K562 (cell line): Measurements from ENCODE around the gene ECPAS. TPM values are rescaled to one million over a fixed set of nuclear protein-coding genes. Genes with fewer than 3 reads are reported as not detected.

ENCODE experiments used
- ATAC-seq: fragments of 200-7000 bp; cut with Tn5 transposase; 3 replicates; pipeline ENCODE4 v1.9.1; 2020; ENCODE audit warnings: moderate library complexity
- BruUV-seq: library from RNA; stranded (reverse); fragments of 400-500 nt; replicated peaks from 2 replicates; lab custom pipeline; 2021; lab: Mats Ljungman, UMichigan
- CTCF ChIA-PET: fragments of 300-600 bp; formaldehyde crosslinking; extraction: SDS; loops from one replicate; lab custom pipeline; 2021; ENCODE audit warnings: low intra/inter-chr PET ratio; lab: Yijun Ruan, JAX
- POLR2A ChIA-PET: fragments of 300-600, 350-650 bp; sonication (Branson Sonifier 250); formaldehyde crosslinking; extraction: SDS; loops from one replicate; lab custom pipeline; 2021; ENCODE audit warnings: antibody characterized with exemption, inconsistent platforms; lab: Yijun Ruan, JAX
- DNase-seq, 4 experiments: peaks; one replicate each; pipeline versions ENCODE4 v3.0.0 to v3.0.0-alpha.2; 2011 to 2018; ENCODE audit warnings: low spot score in 3 of 4, mixed read lengths in 3 of 4; ENCODE audit errors: extremely low read depth in 1 of 4
- FAIRE-seq: peaks from 2 replicates; lab custom pipeline; 2011; peaks lifted over from hg19 to GRCh38; lab: Jason Lieb, UNC
- H2AFZ ChIP-seq: 2 replicates; pipeline ENCODE4 v1.6.0; 2011; ENCODE audit warnings: low read depth, low read length, control low read depth, inconsistent platforms
- H3K27ac ChIP-seq: fragments of 200-600 bp; 3 replicates; pipeline ENCODE4 v1.8.0; 2011; ENCODE audit warnings: low read depth, mild to moderate bottlenecking, control low read depth, inconsistent platforms, low read length, moderate library complexity, mixed read lengths; ENCODE audit errors: extremely low read depth
- H3K27me3 ChIP-seq, 2 experiments: fragments of 300-600 bp in 1 of 2; 2 replicates in 1 of 2; 3 replicates in 1 of 2; pipeline versions ENCODE4 v1.6.0 to v1.8.0; 2011; ENCODE audit warnings: inconsistent platforms in 2 of 2, low read length in 2 of 2, mild to moderate bottlenecking in 1 of 2, mixed read lengths in 1 of 2, moderate library complexity in 1 of 2; ENCODE audit not compliant: control insufficient read depth in 2 of 2, insufficient read depth in 2 of 2
- H3K36me3 ChIP-seq: fragments of 300-600 bp; 3 replicates; pipeline ENCODE4 v1.8.0; 2011; ENCODE audit warnings: mild to moderate bottlenecking, low read length, inconsistent platforms; ENCODE audit not compliant: control insufficient read depth, insufficient read depth
- H3K4me1 ChIP-seq, 2 experiments: fragments of 200-600 bp in 1 of 2; replicated peaks in 1 of 2; 2 replicates in 1 of 2; 3 replicates in 1 of 2; pipeline versions ENCODE4 v1.5.1 to v1.8.0; 2011; ENCODE audit warnings: inconsistent platforms in 2 of 2, low read length in 2 of 2, mild to moderate bottlenecking in 1 of 2, mixed read lengths in 1 of 2, moderate library complexity in 1 of 2; ENCODE audit not compliant: control insufficient read depth in 2 of 2, insufficient read depth in 2 of 2
- H3K4me2 ChIP-seq: 2 replicates; pipeline ENCODE4 v1.6.1; 2011; ENCODE audit warnings: low read length, control low read depth, inconsistent platforms, mixed read lengths; ENCODE audit not compliant: insufficient read depth
- H3K4me3 ChIP-seq: fragments of 200-600 bp; sonication (generic), shearing (Covaris generic); 2 replicates; pipeline ENCODE4 v1.5.1; 2016; ENCODE audit warnings: control low read depth, inconsistent platforms
- H3K79me2 ChIP-seq: fragments of 200-600 bp; 3 replicates; pipeline ENCODE4 v1.8.0; 2011; ENCODE audit warnings: low read length, inconsistent platforms; ENCODE audit not compliant: control insufficient read depth, insufficient read depth
- H3K9ac ChIP-seq, 2 experiments: 2 replicates each; pipeline versions ENCODE4 v1.6.0 to v1.6.1; 2011; ENCODE audit warnings: low read depth in 2 of 2, low read length in 2 of 2, control low read depth in 1 of 2, inconsistent platforms in 1 of 2, mild to moderate bottlenecking in 1 of 2, mixed read lengths in 1 of 2; ENCODE audit not compliant: insufficient read depth in 1 of 2
- H3K9me1 ChIP-seq: one replicate; pipeline ENCODE4 v1.6.0; 2011; ENCODE audit warnings: inconsistent platforms, mild to moderate bottlenecking, low read length, moderate library complexity; ENCODE audit not compliant: control insufficient read depth, insufficient read depth
- H3K9me3 ChIP-seq: replicated peaks from 2 replicates; pipeline ENCODE4 v1.5.1; 2011; ENCODE audit warnings: low read depth, low read length, inconsistent platforms; ENCODE audit not compliant: control insufficient read depth, insufficient read depth
- H4K20me1 ChIP-seq: replicated peaks from 2 replicates; pipeline ENCODE4 v1.6.1; 2011; ENCODE audit warnings: low read length, inconsistent platforms, mixed read lengths; ENCODE audit not compliant: control insufficient read depth, insufficient read depth
- IRF9 ChIP-seq: fragments of 450-650 bp; IDR thresholded peaks from 2 replicates; pipeline ENCODE4 v1.6.1; 2016; ENCODE audit warnings: missing biosample characterization, missing genetic modification characterization
- POLR3G ChIP-seq: IDR thresholded peaks from 2 replicates; pipeline ENCODE4 v1.6.1; 2011; ENCODE audit not compliant: insufficient read length, insufficient replicate concordance; ENCODE audit errors: extremely low read depth
- SMAD3 ChIP-seq: fragments of 450-650 bp; formaldehyde crosslinking; conservative IDR thresholded peaks from 2 replicates; pipeline ENCODE4 v1.4.0; 2020; ENCODE audit warnings: mild to moderate bottlenecking
- SMARCC2 ChIP-seq: fragments of 450-650 bp; IDR thresholded peaks from 2 replicates; pipeline ENCODE4 v1.6.1; 2017; ENCODE audit warnings: antibody characterized with exemption, moderate library complexity, mild to moderate bottlenecking, low read depth
- ZC3H4 ChIP-seq: sonication (generic); formaldehyde crosslinking; IDR thresholded peaks from 2 replicates; pipeline ENCODE4 v1.9.0; 2021; ENCODE audit warnings: missing genetic modification reagents, borderline replicate concordance
- ZFP30 ChIP-seq: fragments of 250-450 bp; sonication (Bioruptor Pico); IDR thresholded peaks from 2 replicates; pipeline ENCODE4 v1.8.0; 2022; ENCODE audit warnings: moderate library complexity, mild to moderate bottlenecking, inconsistent platforms, borderline replicate concordance
- ZNF766 ChIP-seq: fragments of 200-800 bp; sonication (Bioruptor generic); conservative IDR thresholded peaks from 2 replicates; pipeline ENCODE4 v1.6.1; 2016; ENCODE audit warnings: missing genetic modification characterization, missing compliant biosample characterization
- WGBS: fragments of 100-300 bp; shearing (Covaris generic); methylation state at CpG from one replicate; pipeline ENCODE4 v1.1.6; 2016; ENCODE audit warnings: low coverage, mixed read lengths; ENCODE audit not compliant: insufficient coverage; ENCODE audit errors: missing lambda C conversion rate; 5-methylcytosine and 5-hydroxymethylcytosine counted together
- in situ Hi-C: fragments of 300-500 bp; cut with MboI; formaldehyde crosslinking; loops from 4 replicates; pipeline ENCODE4 v1.15.0; 2018; ENCODE audit warnings: inconsistent platforms, mixed read lengths
- intact Hi-C: fragments of 100-400 bp; cut with micrococcal nuclease; formaldehyde crosslinking; loops from 2 replicates; pipeline ENCODE4 v1.14.2; 2022
- polyA plus RNA-seq, 8 experiments: library from polyadenylated mRNA; depleted of rRNA in 4 of 8; stranded (reverse) in 5 of 8; unstranded in 3 of 8; fragments of >200 nt; fragmentation: Nextera tagmentation in 2 of 8; fragmentation: Illumina TruSeq in 1 of 8; extraction: Ambion mirVana in 2 of 8; extraction: Trizol in 1 of 8; gene quantifications; 2 replicates each; pipeline versions ENCODE4 v1.2.1 to v1.2.3, GENCODE V29; 2011 to 2014; ENCODE audit warnings: inconsistent platforms in 1 of 8, missing spikeins in 1 of 8
- small RNA-seq: library from RNA; depleted of rRNA; stranded (forward); fragments of <200 nt; gene quantifications from one replicate; pipeline ENCODE3, GENCODE V24; 2014
- total RNA-seq, 7 experiments: library from RNA; depleted of rRNA in 6 of 7; stranded (reverse); fragments of >200 nt in 6 of 7; fragmentation: Illumina TruSeq in 2 of 7; extraction: Trizol in 2 of 7; gene quantifications; 2 replicates each; pipeline versions ENCODE4 v1.2.1 to v1.2.3, GENCODE V29; 2011 to 2021; ENCODE audit warnings: low replicate concordance in 1 of 7

ECPAS gene
- total and polyA plus RNA-seq, 9 of the 15 experiments (the other 6 are each of a cell fraction or from before 2014, with no cell fraction given), result 14.5 to 90.9 (median 75.7) TPM

GRCh38 chr9:111316796-111317195 is 167.4 kb downstream of the ECPAS start:
- Histone ChIP-seq H4K20me1 (no peaks in the 10 kb centered on the region), H3K9me1 (no peaks in the 10 kb centered on the region), H3K9ac (no peak overlapping the region), H3K4me1 (no peaks in the 10 kb centered on the region), H3K36me3 (no peaks in the 10 kb centered on the region), H2AFZ (no peak overlapping the region), H3K4me2 (no peak overlapping the region), H3K4me3 (no peak overlapping the region), H3K27ac (no peak overlapping the region), H3K27me3 (no peaks in the 10 kb centered on the region), H3K9me3 (no peaks in the 10 kb centered on the region), H3K79me2 (no peaks in the 10 kb centered on the region)
- TF ChIP-seq IRF9 (no peak), ZNF766 (CRISPR knock-in tag) (no peak), ZC3H4 (CRISPR knock-in tag) (no peak), POLR3G (no peak), ZFP30 (CRISPR knock-in tag) (no peak), SMARCC2 (no peak), SMAD3 (CRISPR knock-in tag) (no peak)
- intact Hi-C loops, result no loop called here
- CTCF ChIA-PET, result no interaction called here
- no peak for FAIRE-seq
- WGBS, result 0% methylated on average over 3 of the region's 3 CpGs
- in situ Hi-C loops, result no loop called here
- no peak for DNase-seq
- POLR2A ChIA-PET, result no interaction called here
- no TSS peak for BruUV-seq
- ATAC-seq, result no peak

Small RNA genes lying within 50 kb of the gene (small RNA-seq; reads per million reads assigned to genes)
- gene RNA5SP294, result not detected

Other genes with a start within 250 kb of the ECPAS start
- gene OR2K2, start 154.2 kb downstream of the ECPAS start, total RNA-seq (2014; rRNA removed), result not detected in 2 replicates
- gene OR2K2, start 154.2 kb downstream of the ECPAS start, total RNA-seq (2014; rRNA removed; fragmentation: Illumina TruSeq; extraction: Trizol), result not detected in 2 replicates
- not detected in 2 replicates for gene OR2K2, start 154.2 kb downstream of the ECPAS start, total RNA-seq (2015; rRNA removed; fragmentation: Illumina TruSeq; extraction: Trizol)
- not detected in 2 replicates for gene OR2K2, start 154.2 kb downstream of the ECPAS start, total RNA-seq (2021)
- gene OR2K2, start 154.2 kb downstream of the ECPAS start, polyA plus RNA-seq (2011; rRNA removed), result not detected in 2 replicates
- not detected in 2 replicates for gene OR2K2, start 154.2 kb downstream of the ECPAS start, polyA plus RNA-seq (2014; fragmentation: Illumina TruSeq; extraction: Trizol)
- not detected for gene OR2K2, start 154.2 kb downstream of the ECPAS start, polyA plus RNA-seq (2014; fragmentation: Nextera tagmentation; extraction: Ambion mirVana)
- gene OR2K2, start 154.2 kb downstream of the ECPAS start, polyA plus RNA-seq (2014; rRNA removed), result not detected in 2 replicates
- gene ZNF483, start 40.8 kb upstream of the ECPAS start, total RNA-seq (2014; rRNA removed), result 0.09 and 0.16 TPM in 2 replicates
- gene ZNF483, start 40.8 kb upstream of the ECPAS start, total RNA-seq (2014; rRNA removed; fragmentation: Illumina TruSeq; extraction: Trizol), result 0.73 and 0.84 TPM in 2 replicates
- 0.75 and 1.0 TPM in 2 replicates for gene ZNF483, start 40.8 kb upstream of the ECPAS start, total RNA-seq (2015; rRNA removed; fragmentation: Illumina TruSeq; extraction: Trizol)
- 0.38 and 0.58 TPM in 2 replicates for gene ZNF483, start 40.8 kb upstream of the ECPAS start, total RNA-seq (2021)
- gene ZNF483, start 40.8 kb upstream of the ECPAS start, polyA plus RNA-seq (2011; rRNA removed), result 0.23 and 0.46 TPM in 2 replicates
- gene ZNF483, start 40.8 kb upstream of the ECPAS start, polyA plus RNA-seq (2014; fragmentation: Illumina TruSeq; extraction: Trizol), result 0.04 TPM in 1 of 2 replicates, not detected in the other
- under 1 TPM; 0.25 to 0.38 TPM for gene ZNF483, start 40.8 kb upstream of the ECPAS start, polyA plus RNA-seq (2014; fragmentation: Nextera tagmentation; extraction: Ambion mirVana)
- gene ZNF483, start 40.8 kb upstream of the ECPAS start, polyA plus RNA-seq (2014; rRNA removed), result 0.19 and 0.38 TPM in 2 replicates
- gene PTGR1, start 115.3 kb upstream of the ECPAS start, total RNA-seq (2014; rRNA removed), result not detected in 2 replicates
- gene PTGR1, start 115.3 kb upstream of the ECPAS start, total RNA-seq (2014; rRNA removed; fragmentation: Illumina TruSeq; extraction: Trizol), result not detected in 2 replicates
- gene PTGR1, start 115.3 kb upstream of the ECPAS start, total RNA-seq (2015; rRNA removed; fragmentation: Illumina TruSeq; extraction: Trizol), result not detected in 2 replicates
- 0.22 and 0.36 TPM in 2 replicates for gene PTGR1, start 115.3 kb upstream of the ECPAS start, total RNA-seq (2021)
- not detected in 2 replicates for gene PTGR1, start 115.3 kb upstream of the ECPAS start, polyA plus RNA-seq (2011; rRNA removed)
- not detected in 2 replicates for gene PTGR1, start 115.3 kb upstream of the ECPAS start, polyA plus RNA-seq (2014; fragmentation: Illumina TruSeq; extraction: Trizol)
- gene PTGR1, start 115.3 kb upstream of the ECPAS start, polyA plus RNA-seq (2014; fragmentation: Nextera tagmentation; extraction: Ambion mirVana), result not detected
- gene PTGR1, start 115.3 kb upstream of the ECPAS start, polyA plus RNA-seq (2014; rRNA removed), result not detected in 2 replicates
- gene DNAJC25, start 147.0 kb upstream of the ECPAS start, total RNA-seq (2014; rRNA removed), result 6.1 and 6.6 TPM in 2 replicates
- 7.1 and 8.1 TPM in 2 replicates for gene DNAJC25, start 147.0 kb upstream of the ECPAS start, total RNA-seq (2014; rRNA removed; fragmentation: Illumina TruSeq; extraction: Trizol)
- gene DNAJC25, start 147.0 kb upstream of the ECPAS start, total RNA-seq (2015; rRNA removed; fragmentation: Illumina TruSeq; extraction: Trizol), result 7.0 and 8.4 TPM in 2 replicates
- gene DNAJC25, start 147.0 kb upstream of the ECPAS start, total RNA-seq (2021), result 5.6 and 5.7 TPM in 2 replicates
- gene DNAJC25, start 147.0 kb upstream of the ECPAS start, polyA plus RNA-seq (2011; rRNA removed), result 8.9 and 10.7 TPM in 2 replicates
- gene DNAJC25, start 147.0 kb upstream of the ECPAS start, polyA plus RNA-seq (2014; fragmentation: Illumina TruSeq; extraction: Trizol), result 7.0 and 9.1 TPM in 2 replicates
- gene DNAJC25, start 147.0 kb upstream of the ECPAS start, polyA plus RNA-seq (2014; fragmentation: Nextera tagmentation; extraction: Ambion mirVana), result 1 to 10 TPM; 3.7 to 4.4 TPM
- 8.4 and 11.2 TPM in 2 replicates for gene DNAJC25, start 147.0 kb upstream of the ECPAS start, polyA plus RNA-seq (2014; rRNA removed)
- 15.3 and 15.6 TPM in 2 replicates for gene GNG10, start 177.2 kb upstream of the ECPAS start, total RNA-seq (2014; rRNA removed)
- 28.0 and 28.3 TPM in 2 replicates for gene GNG10, start 177.2 kb upstream of the ECPAS start, total RNA-seq (2014; rRNA removed; fragmentation: Illumina TruSeq; extraction: Trizol)
- 25.0 and 26.3 TPM in 2 replicates for gene GNG10, start 177.2 kb upstream of the ECPAS start, total RNA-seq (2015; rRNA removed; fragmentation: Illumina TruSeq; extraction: Trizol)
- gene GNG10, start 177.2 kb upstream of the ECPAS start, total RNA-seq (2021), result 13.1 and 16.3 TPM in 2 replicates
- gene GNG10, start 177.2 kb upstream of the ECPAS start, polyA plus RNA-seq (2011; rRNA removed), result 30.3 and 37.8 TPM in 2 replicates
- gene GNG10, start 177.2 kb upstream of the ECPAS start, polyA plus RNA-seq (2014; fragmentation: Illumina TruSeq; extraction: Trizol), result 24.2 and 28.4 TPM in 2 replicates
- gene GNG10, start 177.2 kb upstream of the ECPAS start, polyA plus RNA-seq (2014; fragmentation: Nextera tagmentation; extraction: Ambion mirVana), result 10 to 100 TPM; 32.6 to 35.3 TPM
- gene GNG10, start 177.2 kb upstream of the ECPAS start, polyA plus RNA-seq (2014; rRNA removed), result 32.1 and 34.3 TPM in 2 replicates